ENCODE measurements around the gene PIBF1. TPM values are rescaled to one million over a fixed set of nuclear protein-coding genes. Genes with fewer than 3 reads are reported as not detected.
"Not testable (repeated sequence)": the region's sequence is repeated elsewhere in the genome, so short reads cannot be mapped to it uniquely, and the experiment has no call there.

The PIBF1 gene
- polyA plus RNA-seq, 3 donors: 3.3 to 8.0 (median 4.7) TPM

DNA sequence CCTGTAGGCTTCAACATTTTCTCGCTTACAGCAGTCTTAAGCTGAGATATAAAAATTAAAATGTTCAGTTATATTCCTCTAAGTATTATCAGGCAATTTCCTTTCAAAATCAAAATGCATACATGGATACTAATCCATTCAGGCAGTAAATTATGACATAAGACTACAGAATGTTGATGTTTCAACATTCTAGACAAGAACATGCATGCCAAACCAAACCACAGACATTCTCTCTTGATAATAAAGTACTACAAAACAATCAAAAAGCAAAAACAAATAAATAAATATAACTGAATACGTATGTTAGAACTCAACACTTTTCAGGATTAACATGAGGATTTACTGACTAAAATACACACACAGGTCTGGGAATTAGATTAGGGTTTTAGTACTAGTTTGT lies 7.9 kb upstream of the PIBF1 start:
- Histone ChIP-seq H2AFZ (ENCODE audit: insufficient read depth, low read depth, low read length, poor library complexity, severe bottlenecking) (no peak overlapping the region), H3K4me1 (ENCODE audit: control insufficient read depth in 1 of 2, insufficient read depth in 2 of 2, low read length in 2 of 2) (peaks cover 0 to under 1% of the 10 kb centered on the region in 2 donors), H3K9me3 (replicated peaks in 1 of 2; ENCODE audit: control insufficient read depth in 1 of 2, insufficient read depth in 1 of 2, low read length in 2 of 2) (no peaks in the 10 kb centered on the region), H3K79me2 (ENCODE audit: insufficient read depth, low read length) (peaks cover 23% of the 10 kb centered on the region), H3K4me3 (replicated peaks in 1 of 3; ENCODE audit: low read depth in 2 of 3, low read length in 3 of 3) (no peak overlapping the region), H4K20me1 (ENCODE audit: insufficient read depth, low read length) (peaks cover 28% of the 10 kb centered on the region), H3K27ac (ENCODE audit: low read depth in 1 of 2, low read length in 2 of 2) (no peak overlapping the region), H3K9ac (ENCODE audit: insufficient read depth, low read length, poor library complexity, severe bottlenecking) (no peak overlapping the region), H3K36me3 (replicated peaks in 1 of 2; ENCODE audit: control insufficient read depth in 1 of 2, insufficient read depth in 2 of 2, low read length in 2 of 2) (peaks cover 95 to 98% of the 10 kb centered on the region in 2 donors), H3K27me3 (ENCODE audit: control insufficient read depth in 2 of 2, insufficient read depth in 2 of 2, low read length in 2 of 2) (no peaks in the 10 kb centered on the region), H3K4me2 (replicated peaks; ENCODE audit: extremely low read depth, low read length, poor library complexity, severe bottlenecking) (no peak overlapping the region)
- Mint-ChIP-seq H3K4me3 (no peak overlapping the region), H3K36me3 (peaks cover 75 to 79% of the 10 kb centered on the region in 2 donors), H3K27ac (no peak overlapping the region), H3K9me3 (no peaks in the 10 kb centered on the region), H3K27me3 (ENCODE audit: low read depth in 3 of 3) (no peaks in the 10 kb centered on the region), H3K4me1 (peaks cover under 1% of the 10 kb centered on the region)
- intact Hi-C loops (cut with micrococcal nuclease): no loop called here
- no peak for DNase-seq
- no CpG with 5 or more reads among the region's 2 CpGs for WGBS (ENCODE audit: insufficient coverage)
- TF ChIP-seq, protein P1, sequence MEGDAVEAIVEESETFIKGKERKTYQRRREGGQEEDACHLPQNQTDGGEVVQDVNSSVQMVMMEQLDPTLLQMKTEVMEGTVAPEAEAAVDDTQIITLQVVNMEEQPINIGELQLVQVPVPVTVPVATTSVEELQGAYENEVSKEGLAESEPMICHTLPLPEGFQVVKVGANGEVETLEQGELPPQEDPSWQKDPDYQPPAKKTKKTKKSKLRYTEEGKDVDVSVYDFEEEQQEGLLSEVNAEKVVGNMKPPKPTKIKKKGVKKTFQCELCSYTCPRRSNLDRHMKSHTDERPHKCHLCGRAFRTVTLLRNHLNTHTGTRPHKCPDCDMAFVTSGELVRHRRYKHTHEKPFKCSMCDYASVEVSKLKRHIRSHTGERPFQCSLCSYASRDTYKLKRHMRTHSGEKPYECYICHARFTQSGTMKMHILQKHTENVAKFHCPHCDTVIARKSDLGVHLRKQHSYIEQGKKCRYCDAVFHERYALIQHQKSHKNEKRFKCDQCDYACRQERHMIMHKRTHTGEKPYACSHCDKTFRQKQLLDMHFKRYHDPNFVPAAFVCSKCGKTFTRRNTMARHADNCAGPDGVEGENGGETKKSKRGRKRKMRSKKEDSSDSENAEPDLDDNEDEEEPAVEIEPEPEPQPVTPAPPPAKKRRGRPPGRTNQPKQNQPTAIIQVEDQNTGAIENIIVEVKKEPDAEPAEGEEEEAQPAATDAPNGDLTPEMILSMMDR (IDR thresholded peaks at IDR 0.05): no peak

DNA sequence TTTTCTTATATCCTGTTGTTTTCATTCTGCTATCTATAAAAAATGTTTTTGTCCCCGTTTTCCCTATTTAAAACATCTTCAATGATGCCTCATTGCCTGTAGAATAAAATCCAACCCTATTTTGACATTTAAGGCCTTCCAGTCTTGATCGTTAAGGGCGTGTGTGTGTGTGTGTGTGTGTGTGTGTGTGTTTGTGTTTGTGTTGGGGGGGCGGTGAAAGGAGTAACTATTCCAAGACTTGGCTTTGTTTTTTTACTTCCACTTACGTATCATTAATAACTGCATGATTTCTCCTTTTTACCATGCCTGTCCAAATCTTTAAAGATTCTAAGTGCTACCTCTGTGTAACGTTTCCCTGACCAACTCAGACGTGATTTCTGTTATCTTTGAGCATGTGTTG lies 784 bp downstream of the PIBF1 start:
- Histone ChIP-seq H3K4me2 (replicated peaks; ENCODE audit: extremely low read depth, low read length, poor library complexity, severe bottlenecking) (peak overlapping the region; percentile 93), H4K20me1 (ENCODE audit: insufficient read depth, low read length) (peaks cover 16% of the 10 kb centered on the region), H2AFZ (ENCODE audit: insufficient read depth, low read depth, low read length, poor library complexity, severe bottlenecking) (peak overlapping the region; percentile 92), H3K27me3 (ENCODE audit: control insufficient read depth in 2 of 2, insufficient read depth in 2 of 2, low read length in 2 of 2) (no peaks in the 10 kb centered on the region), H3K9me3 (replicated peaks in 1 of 2; ENCODE audit: control insufficient read depth in 1 of 2, insufficient read depth in 1 of 2, low read length in 2 of 2) (no peaks in the 10 kb centered on the region), H3K36me3 (replicated peaks in 1 of 2; ENCODE audit: control insufficient read depth in 1 of 2, insufficient read depth in 2 of 2, low read length in 2 of 2) (peaks cover 18 to 27% of the 10 kb centered on the region in 2 donors), H3K79me2 (ENCODE audit: insufficient read depth, low read length) (peaks cover 92% of the 10 kb centered on the region), H3K9ac (ENCODE audit: insufficient read depth, low read length, poor library complexity, severe bottlenecking) (no peak overlapping the region), H3K4me1 (ENCODE audit: control insufficient read depth in 1 of 2, insufficient read depth in 2 of 2, low read length in 2 of 2) (peaks cover 18 to 40% of the 10 kb centered on the region in 2 donors), H3K4me3 (replicated peaks in 1 of 3; ENCODE audit: low read depth in 2 of 3, low read length in 3 of 3) (peak overlapping the region; percentile 49 to 94 (median 92)), H3K27ac (ENCODE audit: low read depth in 1 of 2, low read length in 2 of 2) (peak overlapping the region in 1 of 2 donors; percentile 88)
- H3K36me3 Mint-ChIP-seq: peaks cover 18 to 19% of the 10 kb centered on the region in 2 donors
- H3K4me3 Mint-ChIP-seq: peak overlapping the region; percentile 98 to 99
- WGBS (ENCODE audit: insufficient coverage): no CpG with 5 or more reads among the region's 7 CpGs
- peaks cover 0 to 2% (median 0%) of the 10 kb centered on the region in 3 donors for H3K27me3 Mint-ChIP-seq (ENCODE audit: low read depth in 3 of 3)
- peaks cover 0 to 3% (median 0%) of the 10 kb centered on the region in 7 donors for H3K9me3 Mint-ChIP-seq
- H3K4me1 Mint-ChIP-seq: peaks cover 38% of the 10 kb centered on the region
- peak overlapping the region in 5 of 7 donors; percentile 59 to 99 (median 96) for H3K27ac Mint-ChIP-seq
- TF ChIP-seq, protein P1 (IDR thresholded peaks at IDR 0.05): no peak
- intact Hi-C loops (cut with micrococcal nuclease): loop anchor here (1.0 to 5.0 kb wide), 2 partner anchors 55 kb away; partner anchors contain the start of genes BORA (in 2 of the 2) and MZT1 (in 2 of the 2)
- no peak for DNase-seq

DNA sequence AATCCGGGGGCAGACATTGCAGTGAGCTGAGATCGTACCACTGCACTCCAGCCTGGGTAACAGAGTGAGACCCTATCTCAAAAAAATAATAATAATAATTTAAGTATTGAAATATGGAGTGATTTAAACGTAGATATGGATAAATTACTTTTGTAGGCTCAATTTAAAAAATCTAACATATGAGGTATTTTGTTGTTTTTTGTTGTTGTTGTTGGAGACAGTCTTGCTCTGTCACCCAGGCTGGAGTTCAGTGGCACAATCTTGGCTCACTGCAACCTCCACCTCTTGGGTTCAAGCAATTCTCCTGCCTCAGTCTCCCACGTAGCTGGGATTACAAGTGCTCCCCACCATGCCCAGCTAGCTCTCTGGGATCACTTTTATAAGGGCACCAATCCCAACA lies 2.7 kb downstream of the PIBF1 start:
- H3K9me3 Mint-ChIP-seq; DNase-seq; H3K27ac Mint-ChIP-seq; H3K27me3 ChIP-seq (ENCODE audit: control insufficient read depth in 2 of 2, insufficient read depth in 2 of 2, low read length in 2 of 2); H3K4me2 ChIP-seq (replicated peaks; ENCODE audit: extremely low read depth, low read length, poor library complexity, severe bottlenecking); H3K27ac ChIP-seq (ENCODE audit: low read depth in 1 of 2, low read length in 2 of 2); H3K27me3 Mint-ChIP-seq (ENCODE audit: low read depth in 3 of 3); H3K4me3 Mint-ChIP-seq; H4K20me1 ChIP-seq (ENCODE audit: insufficient read depth, low read length); H3K4me3 ChIP-seq (replicated peaks in 1 of 3; ENCODE audit: low read depth in 2 of 3, low read length in 3 of 3); H3K9me3 ChIP-seq (replicated peaks in 1 of 2; ENCODE audit: control insufficient read depth in 1 of 2, insufficient read depth in 1 of 2, low read length in 2 of 2); H3K9ac ChIP-seq (ENCODE audit: insufficient read depth, low read length, poor library complexity, severe bottlenecking); H2AFZ ChIP-seq (ENCODE audit: insufficient read depth, low read depth, low read length, poor library complexity, severe bottlenecking): not testable (repeated sequence)
- Mint-ChIP-seq H3K4me1 (peaks cover 38% of the 10 kb centered on the region), H3K36me3 (peaks cover 11 to 13% of the 10 kb centered on the region in 2 donors)
- Histone ChIP-seq H3K36me3 (replicated peaks in 1 of 2; ENCODE audit: control insufficient read depth in 1 of 2, insufficient read depth in 2 of 2, low read length in 2 of 2) (peaks cover 2 to 18% of the 10 kb centered on the region in 2 donors), H3K79me2 (ENCODE audit: insufficient read depth, low read length) (peaks cover 81% of the 10 kb centered on the region), H3K4me1 (ENCODE audit: control insufficient read depth in 1 of 2, insufficient read depth in 2 of 2, low read length in 2 of 2) (peaks cover 18 to 33% of the 10 kb centered on the region in 2 donors)
- WGBS (ENCODE audit: insufficient coverage): 88% methylated on average over 1 of the region's 4 CpGs
- intact Hi-C loops (cut with micrococcal nuclease): loop anchor here in 1 of 2 donors (5.0 kb wide), 1 partner anchor 57 kb away; the partner anchor contains the start of genes BORA and MZT1

Measured in CD14-positive monocyte (primary cell).